ENCODE measurements around the gene DVL2.

The DVL2 gene

GRCh38 chr17:7219229-7219811 lies 15.0 kb downstream of the DVL2 start:
- no peak for DNase-seq (ENCODE audit: low read depth)

DNA sequence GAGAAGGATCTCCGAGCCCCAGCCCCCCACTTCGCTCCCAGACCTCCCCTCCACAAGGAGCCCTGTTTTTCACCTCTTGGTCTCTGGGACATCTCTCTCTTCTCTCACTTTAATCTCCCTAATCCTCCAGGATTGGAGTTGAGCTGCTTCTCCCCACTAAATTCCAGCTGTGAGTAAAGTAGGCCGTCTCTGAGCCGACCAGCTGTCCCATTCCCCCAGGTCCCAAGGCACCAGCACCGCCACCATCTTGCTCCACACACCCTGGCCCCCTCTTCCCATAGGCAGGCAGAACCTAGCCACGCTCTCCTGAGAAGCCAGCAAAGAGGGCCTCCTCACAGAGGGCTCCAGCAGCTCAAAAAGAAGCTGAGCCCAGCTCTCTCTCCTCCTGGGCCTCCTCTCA lies 15.6 kb downstream of the DVL2 start:
- no peak for DNase-seq (ENCODE audit: low read depth)

DNA sequence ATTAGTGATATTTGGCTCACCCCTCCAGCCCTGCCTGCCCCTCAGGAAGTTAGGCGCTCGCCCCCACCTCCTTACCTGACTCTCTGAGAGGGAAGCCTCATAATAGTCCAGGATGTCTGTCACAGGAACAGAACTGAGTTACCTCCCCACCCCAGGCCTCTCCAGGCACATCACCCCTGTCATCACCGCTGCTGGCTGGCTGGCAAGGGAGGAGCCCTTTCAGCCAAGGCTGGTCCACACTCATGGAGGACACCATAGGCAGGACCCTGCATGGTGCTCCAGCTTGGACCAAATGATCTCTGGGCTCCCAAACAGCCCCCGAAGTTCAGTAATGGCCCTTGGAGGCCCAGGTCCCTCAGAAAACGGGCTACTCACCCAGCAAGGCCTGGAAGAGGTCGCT lies 16.2 kb downstream of the DVL2 start:
- DNase-seq (ENCODE audit: low read depth) = no peak

DNA sequence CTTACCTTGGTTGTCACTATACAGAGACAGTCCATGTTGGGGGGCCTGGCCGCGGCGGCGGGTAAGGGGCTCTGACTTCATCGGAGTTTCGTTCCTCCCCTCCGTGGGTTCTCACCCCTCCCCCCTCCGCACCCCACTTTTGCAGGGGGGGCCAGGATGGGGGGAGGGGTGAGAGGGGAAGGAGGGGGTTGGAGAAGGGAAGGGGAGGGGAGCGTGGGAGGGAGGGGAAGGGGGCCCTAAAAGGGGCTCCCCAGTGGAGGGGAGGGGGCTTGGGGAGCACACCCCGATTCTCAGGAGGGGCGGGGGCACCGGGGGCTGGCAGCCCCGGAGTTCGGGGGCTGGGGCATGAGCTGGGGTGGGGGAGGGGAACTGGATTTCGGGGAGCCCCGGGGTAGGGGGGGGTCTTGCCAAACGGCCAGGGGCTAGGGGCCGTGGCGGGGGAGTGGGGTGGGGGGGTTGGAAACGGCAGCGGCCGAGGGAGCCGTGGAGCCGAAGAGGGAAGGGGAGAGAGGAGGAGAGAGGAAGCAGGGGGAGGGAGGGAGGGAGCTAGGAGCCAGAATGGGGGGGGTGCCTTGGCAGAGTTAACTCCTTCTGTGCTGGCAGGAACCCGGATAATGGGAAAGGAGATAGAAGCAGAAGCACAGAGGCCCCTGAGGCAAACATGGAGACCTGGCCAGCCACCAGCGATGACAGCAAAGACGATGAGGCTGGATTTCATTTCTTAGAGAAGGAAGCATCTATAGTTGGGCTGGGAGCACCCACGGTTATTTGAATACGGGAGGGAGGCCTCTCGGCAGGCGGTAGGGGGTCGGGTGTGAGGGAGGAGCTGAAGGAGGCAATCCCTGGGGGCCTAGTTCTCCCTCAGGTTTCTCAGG lies 17.0 kb downstream of the DVL2 start:
- DNase-seq (ENCODE audit: low read depth) = no peak

GRCh38 chr17:7216242-7217112 lies 17.8 kb downstream of the DVL2 start:
- DNase-seq (ENCODE audit: low read depth) = no peak

DNA sequence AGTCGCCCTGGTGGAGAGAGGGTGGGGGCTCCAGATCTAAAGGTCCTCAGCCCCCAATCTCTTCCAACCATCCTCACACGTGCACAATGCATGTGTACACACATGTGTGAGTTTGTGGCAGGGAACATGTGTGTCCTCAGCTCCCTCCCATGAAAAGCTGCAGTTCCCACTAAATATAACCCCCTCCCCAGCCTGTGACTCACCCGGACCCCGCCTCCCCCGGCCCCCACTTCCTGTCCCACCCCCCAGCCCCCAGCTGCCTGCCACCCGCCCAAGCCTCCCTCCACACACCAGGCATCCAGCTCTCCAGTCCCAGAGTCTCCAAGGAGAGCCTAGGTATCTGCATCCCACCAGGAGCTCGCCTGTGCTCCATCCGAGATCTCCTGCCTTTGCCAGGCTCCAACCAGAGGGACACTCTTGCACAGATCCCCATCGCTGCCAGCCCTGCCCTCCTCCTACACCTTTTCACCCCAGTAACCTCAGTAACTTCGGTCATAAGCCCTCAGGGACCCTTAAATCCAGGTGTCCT lies 18.6 kb downstream of the DVL2 start:
- no peak for DNase-seq (ENCODE audit: low read depth)

GRCh38 chr17:7215136-7215638 lies 19.1 kb downstream of the DVL2 start:
- no peak for DNase-seq (ENCODE audit: low read depth)

DNA sequence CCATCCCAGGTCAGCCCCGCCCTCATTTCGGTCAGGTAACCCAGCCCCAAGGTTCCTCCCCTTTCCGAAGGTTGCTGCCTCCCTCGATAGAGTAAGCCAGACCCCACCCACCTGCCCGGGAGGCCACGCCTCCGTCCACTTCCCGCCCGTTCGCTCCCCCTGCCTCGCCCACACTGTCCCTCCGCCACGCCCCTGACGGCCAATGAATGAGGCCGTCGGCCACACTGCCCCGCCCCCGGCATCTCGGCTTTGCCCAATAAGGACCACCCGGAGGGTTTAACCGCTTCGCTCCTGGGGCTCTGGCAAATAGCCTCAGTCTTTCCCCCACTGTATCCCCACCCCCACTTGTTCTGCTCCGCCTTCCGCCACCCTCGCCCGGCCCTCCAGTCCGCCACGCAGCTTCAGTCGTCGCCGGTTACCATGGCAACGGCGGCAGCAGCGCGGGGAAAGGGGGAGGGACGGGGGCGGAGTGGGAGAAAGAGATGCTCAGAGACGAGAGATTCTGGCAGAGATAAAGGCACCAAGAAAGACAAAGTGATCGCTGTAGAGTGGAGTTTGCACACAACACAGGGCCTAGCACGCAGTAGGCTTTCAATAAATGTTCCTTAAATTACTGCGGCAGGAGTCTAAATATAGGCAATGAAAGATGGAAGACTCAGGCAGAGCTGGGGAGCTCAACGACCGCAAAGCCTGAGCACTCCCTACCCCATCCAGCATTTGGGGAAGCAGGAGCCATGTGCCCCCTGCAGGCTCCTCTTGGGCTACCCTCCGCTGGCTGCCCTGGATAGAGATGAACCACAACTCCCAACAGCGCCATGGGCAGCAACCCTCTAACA lies 19.8 kb downstream of the DVL2 start:
- peak; percentile 98 for DNase-seq (ENCODE audit: low read depth)

DNA sequence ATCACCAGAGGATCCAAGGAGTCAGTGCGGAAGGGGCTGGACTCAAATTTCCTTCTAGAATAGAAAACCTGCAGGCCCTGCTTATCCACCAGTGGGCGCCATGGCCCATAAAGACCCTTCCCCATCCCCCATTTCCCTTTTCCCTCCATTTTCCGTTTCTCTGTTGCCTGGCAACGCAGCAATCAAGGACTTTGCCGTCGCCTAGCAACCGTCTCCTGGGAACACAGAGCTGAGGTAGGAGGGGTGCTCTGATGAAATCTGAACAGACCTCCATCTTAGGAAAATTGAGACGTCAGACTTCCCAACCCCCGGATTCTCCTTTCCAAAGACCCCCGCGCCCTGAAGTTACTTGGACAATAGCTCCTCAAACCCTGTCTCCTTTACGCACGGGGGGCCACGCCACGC lies 20.4 kb downstream of the DVL2 start:
- DNase-seq (ENCODE audit: low read depth) = peak; percentile 75

- no peak for DNase-seq (ENCODE audit: low read depth)
Measured at GRCh38 chr17:7211491-7212273, 22.6 kb downstream of the DVL2 start.

GRCh38 chr17:7208754-7209460 lies 25.4 kb downstream of the DVL2 start:
- DNase-seq (ENCODE audit: low read depth) = no peak

- DNase-seq (ENCODE audit: low read depth) = no peak
Measured at GRCh38 chr17:7208027-7208571, 26.2 kb downstream of the DVL2 start.

DNA sequence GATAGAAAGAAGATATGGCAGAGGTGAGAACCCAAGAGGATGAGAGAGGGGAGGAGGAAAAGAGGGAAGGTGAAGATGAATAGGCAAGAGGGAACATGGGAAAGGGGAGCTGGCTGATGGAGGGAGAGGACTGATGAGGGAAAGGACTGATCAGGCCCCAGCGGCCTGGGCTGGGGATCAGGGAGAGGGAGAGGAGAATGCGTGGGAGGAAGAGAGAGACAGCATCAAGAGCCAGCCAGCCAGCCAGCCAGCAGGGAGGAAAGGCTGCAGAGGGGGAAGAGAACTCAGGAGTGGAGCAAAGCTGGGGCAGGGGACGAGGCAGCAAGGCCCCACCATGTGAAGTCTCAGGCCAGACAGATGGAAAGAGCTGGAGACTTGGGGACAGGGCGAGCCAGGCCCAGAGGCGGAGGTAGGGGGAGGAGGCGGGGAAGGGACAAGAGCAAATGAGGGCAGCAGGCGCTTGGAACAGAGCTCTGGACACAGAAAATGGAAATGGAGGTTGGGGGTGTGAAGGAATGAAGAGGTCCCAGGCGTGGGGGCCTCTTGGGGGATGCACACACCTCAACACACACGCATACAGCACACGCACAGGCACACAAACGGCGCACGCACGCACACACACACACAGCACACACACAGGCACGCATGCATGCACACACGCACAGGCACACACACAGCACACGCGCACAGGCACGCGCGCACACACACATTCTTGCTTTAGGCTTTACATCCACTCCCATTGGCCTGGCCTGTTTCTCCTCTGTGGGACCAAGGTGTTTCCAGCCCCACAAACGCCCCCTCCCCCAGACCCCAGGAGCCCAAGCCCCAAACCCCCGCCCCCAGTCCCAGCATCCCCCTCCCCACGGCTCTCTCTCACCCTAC lies 27.0 kb downstream of the DVL2 start:
- no peak for DNase-seq (ENCODE audit: low read depth)

GRCh38 chr17:7205561-7205960 lies 28.8 kb downstream of the DVL2 start:
- DNase-seq (ENCODE audit: low read depth) = no peak

GRCh38 chr17:7204828-7205461 lies 29.4 kb downstream of the DVL2 start:
- peak; percentile 99 for DNase-seq (ENCODE audit: low read depth)

- peak; percentile 19 for DNase-seq (ENCODE audit: low read depth)
Measured at GRCh38 chr17:7204336-7204735, 30.0 kb downstream of the DVL2 start.

- no peak for DNase-seq (ENCODE audit: low read depth)
Measured at GRCh38 chr17:7203391-7203790, 30.9 kb downstream of the DVL2 start.

All from T-helper 22 cell (primary cell).